GM18951 (cell line): ENCODE measurements around the gene BHLHE23.

Experiments used
- POLR2A ChIP-seq: IDR thresholded peaks from 4 replicates; pipeline ENCODE4 v1.6.1; 2011; ENCODE audit warnings: mild to moderate bottlenecking; ENCODE audit not compliant: insufficient read length, insufficient read depth; ENCODE audit errors: extremely low read depth
- in situ Hi-C: fragments of 300-500 bp; cut with MboI; formaldehyde crosslinking; loops from one replicate; pipeline ENCODE4 v1.12.0; 2022; ENCODE audit warnings: low sequenced_read_pairs, mixed read lengths, inconsistent platforms; ENCODE audit not compliant: unreplicated experiment

BHLHE23 gene

DNA sequence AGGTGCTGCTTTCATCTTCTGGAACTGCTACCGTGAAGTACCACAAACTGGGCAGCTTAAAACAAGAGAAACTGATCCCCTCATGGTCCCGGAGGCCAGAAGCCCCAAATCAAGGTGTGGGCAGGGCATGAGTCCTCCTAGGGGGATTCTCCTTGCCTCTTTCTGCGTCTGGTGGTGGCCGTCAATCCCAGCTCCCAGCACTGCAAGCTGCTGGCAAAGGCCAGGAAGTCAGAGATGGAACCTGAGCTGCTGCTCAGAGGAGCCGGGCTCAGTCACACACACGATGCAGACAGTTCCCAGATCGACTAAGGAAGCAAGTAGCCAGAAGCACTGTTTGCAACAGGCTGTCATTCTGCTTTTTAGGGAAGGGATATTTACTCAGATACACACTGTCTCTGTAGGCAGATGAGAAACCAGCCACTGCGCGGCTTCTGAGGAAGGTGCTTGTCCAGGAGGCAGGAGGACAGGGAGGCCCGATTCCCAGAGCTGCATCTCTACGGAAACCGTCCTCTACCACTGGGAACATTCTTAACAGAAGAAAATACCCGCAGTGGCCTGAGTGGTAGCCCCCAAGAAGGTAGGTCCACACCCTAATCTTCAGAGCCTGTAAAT is 15.5 kb downstream of the BHLHE23 start:
- in situ Hi-C loops = no loop called here
- no peak for TF ChIP-seq POLR2A

DNA sequence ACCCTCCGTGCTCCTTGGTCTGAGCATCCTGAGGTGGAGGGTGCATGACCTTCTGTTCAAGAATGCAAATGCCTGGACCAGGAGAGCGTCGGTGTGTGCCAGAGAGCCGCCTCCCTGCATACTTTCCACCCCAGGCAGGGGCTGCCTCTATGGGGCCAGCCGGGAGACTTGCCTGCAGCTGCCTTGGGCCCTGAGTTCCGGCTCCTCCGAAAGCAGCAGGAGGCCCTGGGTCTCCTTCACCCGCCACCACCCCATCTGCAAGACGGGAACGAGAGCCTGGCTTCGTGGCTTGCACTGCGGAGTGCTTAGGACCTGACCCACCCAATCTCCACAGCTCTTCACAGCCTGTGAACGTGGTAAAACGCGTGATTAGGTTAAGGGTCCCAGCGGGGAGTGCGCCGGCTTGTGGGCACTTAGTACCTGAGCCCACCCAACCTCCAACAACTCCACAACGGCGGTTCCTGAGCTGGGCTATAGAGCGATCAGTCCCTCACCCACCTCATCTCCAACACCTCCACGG is 16.4 kb downstream of the BHLHE23 start:
- in situ Hi-C loops = no loop called here
- TF ChIP-seq POLR2A = no peak

DNA sequence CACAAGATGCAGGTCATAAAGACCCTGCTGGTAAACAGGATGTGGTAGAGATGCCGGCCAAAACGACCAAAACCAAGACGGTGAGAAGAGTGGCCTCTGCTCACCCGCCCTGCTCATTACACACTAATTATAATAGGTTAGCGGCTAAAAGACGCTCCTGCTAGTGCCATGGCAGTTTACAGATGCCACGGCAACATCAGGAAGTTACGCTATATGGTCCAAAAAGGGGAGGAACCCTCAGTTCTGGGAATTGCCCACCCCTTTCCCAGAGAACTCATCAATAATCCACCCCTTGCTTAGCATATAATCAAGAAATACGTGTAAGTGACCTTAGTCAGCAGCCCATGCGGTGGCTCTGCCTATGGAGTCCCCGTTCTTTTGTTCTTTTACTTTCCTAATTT is 17.6 kb downstream of the BHLHE23 start:
- no peak for TF ChIP-seq POLR2A
- in situ Hi-C loops = no loop called here

DNA sequence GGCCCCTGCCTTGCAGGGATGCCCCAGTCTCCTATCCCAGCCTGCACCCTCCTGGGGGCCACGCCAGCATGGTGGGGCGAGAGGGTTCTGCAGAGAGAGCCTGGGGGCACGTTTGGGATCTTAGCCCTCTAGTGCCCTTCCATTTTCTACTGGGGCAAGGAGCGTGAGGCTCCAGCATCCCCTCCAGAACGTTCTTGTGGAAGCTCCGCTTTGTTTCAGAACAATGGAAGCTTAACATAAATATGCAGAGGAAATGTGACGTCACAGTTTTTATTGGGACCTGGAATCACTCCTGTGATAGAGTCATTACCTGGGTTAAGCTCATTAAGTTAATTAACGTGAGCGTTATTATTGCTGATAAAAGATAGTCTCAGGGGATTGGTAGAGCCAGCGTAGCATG is 19.6 kb downstream of the BHLHE23 start:
- in situ Hi-C loops = no loop called here

DNA sequence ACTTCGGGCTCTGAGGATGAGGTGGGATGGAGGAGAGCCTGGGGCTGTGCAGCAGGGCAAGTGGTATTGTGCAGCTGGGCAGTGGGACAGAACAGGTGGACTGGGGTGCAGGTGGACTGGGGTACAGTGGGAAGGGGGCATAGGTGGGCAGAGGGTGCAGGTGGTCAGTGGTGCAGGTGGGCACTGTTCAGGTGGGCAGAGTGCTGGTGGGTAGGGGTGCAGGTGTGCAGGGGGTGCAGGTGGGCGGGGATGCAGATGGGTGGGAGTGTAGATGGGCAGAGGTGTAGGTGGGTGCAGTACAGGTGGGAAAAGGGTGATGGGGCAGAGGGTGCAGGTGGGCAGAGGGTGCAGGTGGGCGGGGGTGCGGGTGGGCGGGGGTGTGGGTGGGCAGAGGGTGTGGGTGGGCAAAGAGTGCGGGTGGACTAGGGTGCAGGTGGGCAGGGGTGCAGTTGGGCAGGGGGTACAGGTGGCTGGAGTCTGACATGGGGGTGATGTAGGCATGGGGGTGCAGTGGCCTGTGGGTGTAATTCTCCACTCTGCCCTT is 20.4 kb downstream of the BHLHE23 start:
- in situ Hi-C loops = no loop called here
- TF ChIP-seq POLR2A = no peak

More for the DNA sequence above, 19.6 kb downstream of the BHLHE23 start:
- TF ChIP-seq POLR2A = no peak

DNA sequence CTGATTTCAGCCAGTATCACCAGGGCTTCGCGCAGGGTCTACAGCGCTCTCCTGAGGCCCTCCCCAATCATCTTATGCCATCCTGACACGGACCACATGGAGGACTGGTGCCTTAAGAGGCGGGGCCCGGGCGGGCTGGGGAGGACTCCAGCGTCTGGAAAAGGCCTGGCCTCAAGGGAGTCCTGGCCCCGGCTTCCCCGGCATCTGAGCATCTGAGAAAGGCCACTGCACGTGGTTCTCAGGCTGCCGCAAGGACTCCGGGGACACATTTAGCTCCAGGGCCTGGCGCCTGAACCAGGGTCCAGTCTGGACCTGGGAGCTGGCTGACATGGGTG is 21.4 kb downstream of the BHLHE23 start:
- no peak for TF ChIP-seq POLR2A
- in situ Hi-C loops = no loop called here

DNA sequence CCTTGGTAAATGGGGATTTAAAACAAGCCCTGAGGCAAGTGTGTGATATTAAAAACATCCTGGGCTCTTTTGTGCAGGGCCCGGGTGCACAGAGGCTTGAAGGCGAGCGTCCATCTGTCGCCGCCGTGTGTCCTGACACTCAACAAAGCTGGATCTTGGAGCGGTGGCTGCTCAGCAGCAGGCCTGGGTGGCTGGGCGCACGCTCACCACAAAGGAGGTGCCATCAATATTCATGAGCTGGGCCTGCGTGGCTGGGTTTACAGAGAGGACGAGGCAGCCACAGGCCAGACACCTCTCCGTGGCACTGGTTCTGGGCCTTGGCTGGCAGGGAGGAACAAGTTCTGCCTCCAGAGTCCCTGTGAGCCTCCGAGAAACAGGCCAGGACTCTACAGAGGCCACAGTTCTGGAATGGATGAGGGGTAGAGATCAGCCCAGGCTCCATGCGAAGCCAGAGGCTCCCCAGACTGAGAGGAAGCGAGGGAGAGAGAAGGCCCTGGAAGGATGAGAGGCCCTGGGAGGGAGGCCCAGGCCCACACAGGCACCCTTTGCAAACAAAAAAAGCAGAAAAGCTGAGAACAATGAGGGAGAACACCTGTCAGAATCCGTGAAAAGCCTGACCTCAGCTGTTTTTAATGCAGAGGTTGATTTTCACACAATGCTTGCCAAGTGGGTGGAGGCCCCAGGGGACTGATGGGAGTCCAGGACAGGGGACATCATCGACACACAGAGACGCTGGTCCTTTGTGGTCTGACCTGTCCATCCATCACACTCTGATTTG is 21.9 kb downstream of the BHLHE23 start:
- in situ Hi-C loops = no loop called here
- no peak for TF ChIP-seq POLR2A

DNA sequence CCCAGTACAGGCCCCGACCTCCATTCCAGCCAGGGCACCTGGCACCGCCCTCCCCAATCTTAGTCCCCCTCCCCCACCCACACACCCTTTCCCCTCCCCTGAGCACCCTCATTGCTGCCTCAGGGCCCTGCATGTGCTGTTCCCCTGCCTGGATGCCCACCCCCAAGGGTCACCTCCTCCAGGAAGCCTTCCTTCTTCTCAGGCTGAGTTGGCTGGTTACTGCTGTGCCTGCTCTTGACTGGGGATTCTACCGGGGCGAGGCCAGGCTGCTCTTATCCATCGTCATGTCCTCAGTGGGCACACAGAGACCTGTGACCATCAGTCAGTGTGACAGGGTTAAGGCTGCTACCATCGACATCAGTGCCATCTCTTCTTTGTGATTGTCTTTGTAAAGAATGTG is 23.6 kb downstream of the BHLHE23 start:
- in situ Hi-C loops = no loop called here
- TF ChIP-seq POLR2A = no peak

DNA sequence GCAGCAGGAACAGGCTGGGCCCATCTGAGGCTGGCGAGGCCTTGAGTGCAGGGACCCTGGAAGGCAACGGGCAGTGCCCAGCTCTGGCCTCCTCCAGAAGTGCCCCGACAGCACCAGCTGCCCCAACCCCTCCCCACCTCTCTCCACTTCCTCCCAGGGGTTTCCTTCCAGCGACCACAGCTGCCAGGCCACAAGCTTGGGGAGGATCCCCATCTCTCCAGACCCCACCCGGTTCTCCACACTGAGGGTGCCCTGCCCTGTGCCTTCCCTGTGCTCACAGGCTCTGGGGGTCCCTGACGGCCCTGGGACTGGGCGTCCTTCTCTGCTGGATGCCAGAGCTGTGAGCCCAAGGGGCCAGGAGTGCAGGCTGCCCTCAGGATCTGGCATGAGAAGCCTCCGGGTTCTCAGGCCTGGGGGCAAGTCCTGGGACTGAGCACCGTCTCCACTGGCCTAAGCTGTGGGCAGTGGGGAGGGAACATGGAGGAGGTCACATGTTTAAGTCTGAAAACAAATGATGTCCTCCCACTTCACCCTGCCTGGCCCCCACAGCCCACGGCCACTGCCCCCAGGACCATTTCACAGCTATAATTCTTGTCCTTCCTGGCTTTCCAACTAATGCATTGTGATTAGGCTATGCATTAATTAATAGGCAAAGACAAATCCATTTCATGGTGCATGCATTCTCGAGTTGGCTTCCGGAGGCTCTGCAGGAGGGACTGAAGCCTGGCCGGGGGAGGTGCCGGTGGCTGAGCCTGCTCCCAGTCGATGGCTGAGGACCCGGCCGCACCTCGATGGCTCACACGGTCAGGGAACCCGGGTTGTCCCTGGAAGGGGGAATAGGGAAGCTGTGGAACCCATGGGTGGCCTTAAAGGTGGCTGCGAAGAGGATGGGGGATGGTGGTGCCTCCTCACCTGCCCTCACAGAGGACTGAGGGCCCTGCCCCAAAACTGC is 24.4 kb downstream of the BHLHE23 start:
- in situ Hi-C loops = no loop called here
- no peak for TF ChIP-seq POLR2A

DNA sequence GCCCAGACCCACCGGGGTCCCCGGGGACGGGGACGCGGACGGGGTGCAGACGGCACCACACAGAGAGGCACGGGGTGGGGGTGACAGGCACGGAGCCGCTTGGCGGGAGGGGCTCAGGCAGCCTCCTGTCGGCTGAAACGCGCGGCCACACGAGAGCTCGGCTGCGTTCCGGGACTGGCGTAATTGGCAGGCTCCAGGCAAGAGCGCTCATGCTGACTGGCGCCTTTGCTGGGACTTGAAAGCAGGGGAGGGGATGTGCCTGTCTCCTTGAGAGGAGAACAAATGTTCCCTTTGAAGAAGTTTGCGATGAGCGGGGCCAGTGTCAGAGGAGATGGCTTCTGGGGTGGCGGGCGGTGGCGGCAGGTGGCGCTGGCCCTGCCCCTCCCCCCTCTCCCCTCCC is 25.8 kb downstream of the BHLHE23 start:
- in situ Hi-C loops = no loop called here
- no peak for TF ChIP-seq POLR2A

DNA sequence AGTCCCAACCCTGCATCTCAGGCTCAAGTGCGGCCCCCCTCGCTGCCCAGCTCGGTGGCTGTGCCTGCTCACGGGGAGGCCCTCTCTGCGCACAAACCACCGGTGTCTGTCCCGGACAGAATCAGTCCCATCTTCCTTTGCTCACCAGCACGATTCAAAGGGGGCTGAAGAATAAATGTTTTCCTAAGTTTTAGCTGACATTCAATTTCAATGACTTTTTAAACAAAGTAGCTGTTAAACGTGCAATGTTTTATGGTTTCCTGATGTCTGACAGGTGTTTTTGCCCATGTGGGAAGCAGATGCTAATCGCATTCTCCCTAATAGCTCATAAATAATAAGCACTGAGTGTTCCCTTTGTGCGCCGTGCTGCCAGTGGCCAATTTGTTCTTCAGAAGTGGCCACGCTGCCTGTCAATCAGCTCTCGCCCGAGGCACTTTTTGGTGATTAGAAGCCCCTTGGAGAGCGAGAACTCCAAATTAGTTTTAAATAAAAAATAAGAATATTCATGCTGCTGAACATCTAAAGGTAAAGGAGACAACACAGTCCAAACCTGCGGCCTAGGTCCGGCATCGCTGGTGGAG is 26.3 kb downstream of the BHLHE23 start:
- in situ Hi-C loops = no loop called here
- no peak for TF ChIP-seq POLR2A

DNA sequence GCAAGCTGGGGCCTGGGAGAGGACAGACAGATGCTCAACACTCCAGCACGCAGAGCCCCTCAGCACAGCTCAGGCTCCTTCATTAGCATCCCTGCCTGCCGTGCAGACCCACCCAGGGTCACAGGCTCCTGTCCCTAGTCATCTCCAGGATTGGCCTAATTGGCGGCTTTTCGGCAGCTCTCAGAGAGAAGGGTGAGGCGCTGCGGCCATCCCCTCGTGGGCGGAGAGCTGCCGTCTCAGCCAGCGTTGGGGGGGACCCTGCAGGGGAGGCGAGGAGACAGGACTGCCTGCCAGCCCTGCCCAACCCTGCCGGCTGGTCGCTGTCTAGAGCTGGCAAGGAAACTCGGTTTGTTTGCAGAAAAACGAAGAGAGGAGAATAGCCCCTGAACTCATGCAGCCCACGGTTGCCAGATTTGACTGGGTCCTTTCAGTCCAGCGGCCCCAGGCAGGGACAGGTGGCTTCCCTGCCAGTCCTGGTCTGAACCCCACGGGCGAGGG is 26.8 kb downstream of the BHLHE23 start:
- no peak for TF ChIP-seq POLR2A
- in situ Hi-C loops = no loop called here
